ENCODE results near the gene CCNY. TPM values are rescaled to one million over a fixed set of nuclear protein-coding genes. Genes with fewer than 3 reads are reported as not detected.

The CCNY gene
- polyA plus RNA-seq, 12 donors = 55.9 to 421 (median 99.4) TPM

DNA sequence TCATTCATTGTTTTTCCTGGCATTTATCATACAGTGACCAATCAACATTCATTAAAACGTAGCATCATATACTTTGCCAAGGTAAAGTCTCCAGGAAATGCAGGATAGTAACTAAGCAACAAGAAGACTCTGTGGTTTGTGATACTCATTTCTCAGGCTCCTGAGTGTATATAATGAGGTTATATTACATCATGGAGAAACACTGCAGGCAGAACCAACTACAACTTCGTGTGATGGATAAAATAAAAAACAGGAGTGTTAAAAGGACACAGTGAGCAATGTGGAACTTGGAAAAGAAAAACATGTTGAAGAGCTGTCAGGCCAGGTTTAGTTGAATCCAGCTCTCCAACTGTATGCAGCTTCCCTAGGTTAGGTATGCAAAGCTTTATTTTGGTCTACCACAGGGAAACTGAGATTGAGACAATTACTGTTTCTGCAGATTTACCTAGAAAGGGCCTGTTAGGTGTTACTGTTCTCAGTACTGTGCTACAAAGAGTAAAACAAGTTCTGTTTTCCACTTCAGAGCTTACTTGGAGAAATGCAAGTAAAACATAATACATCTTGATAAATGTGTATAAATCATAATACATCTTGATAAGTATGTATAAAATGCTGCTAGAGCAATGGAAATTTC lies 7.8 kb upstream of the CCNY start:
- no peak for DNase-seq

DNA sequence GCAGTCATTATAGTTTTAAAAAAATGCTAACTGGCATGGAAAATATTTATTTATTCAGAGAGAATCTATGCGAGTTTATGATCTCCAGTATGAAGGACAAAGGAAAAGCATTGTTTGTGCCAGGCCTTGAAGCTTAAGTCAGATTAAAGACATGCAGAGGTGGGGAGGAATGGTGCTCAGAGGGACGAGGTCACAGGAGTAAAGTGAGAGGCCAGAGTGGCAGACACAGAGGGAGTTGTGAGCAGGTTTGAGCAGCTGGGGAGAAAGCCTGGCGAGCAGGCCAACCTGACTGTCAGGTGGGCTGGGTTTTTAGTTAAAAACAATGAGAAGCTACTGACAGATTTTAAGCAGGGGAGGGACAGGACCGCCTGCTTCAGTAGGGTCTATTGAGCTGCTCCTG lies 6.8 kb upstream of the CCNY start:
- DNase-seq = no peak

DNA sequence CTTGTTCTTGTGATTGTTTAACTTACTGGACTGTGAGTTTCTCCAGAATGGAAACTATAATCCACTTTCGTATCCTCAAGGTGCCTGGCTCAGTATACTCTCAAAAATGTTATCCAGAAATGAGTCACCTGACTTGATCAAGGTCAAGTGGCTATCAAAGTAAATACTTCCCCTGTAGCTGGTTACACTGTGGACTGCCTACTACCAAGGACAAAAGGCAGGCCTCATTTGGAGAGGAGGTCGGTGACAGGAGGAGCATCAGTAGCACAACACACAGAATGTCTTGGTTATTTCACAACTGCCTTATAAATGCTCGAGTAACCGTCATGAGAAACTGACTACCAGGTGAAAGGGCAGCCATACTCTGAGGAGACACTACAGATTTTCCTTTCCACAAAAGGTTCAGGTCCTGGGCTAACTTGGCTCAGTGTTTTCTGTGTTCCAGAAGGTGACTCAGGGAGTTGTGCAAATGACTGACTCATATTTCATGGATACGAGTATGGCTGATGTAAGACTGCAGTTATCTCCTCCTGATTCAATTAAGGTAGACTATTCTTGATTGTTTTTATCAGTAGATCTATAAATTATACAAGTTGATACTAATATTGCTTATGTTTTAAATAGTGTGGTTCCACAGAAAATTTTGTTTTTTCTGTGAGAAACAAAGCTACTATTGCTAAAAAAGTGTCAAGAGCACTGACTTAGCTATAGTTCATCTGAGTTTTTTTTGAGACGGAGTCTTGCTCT lies 4.2 kb upstream of the CCNY start:
- no peak for DNase-seq

DNA sequence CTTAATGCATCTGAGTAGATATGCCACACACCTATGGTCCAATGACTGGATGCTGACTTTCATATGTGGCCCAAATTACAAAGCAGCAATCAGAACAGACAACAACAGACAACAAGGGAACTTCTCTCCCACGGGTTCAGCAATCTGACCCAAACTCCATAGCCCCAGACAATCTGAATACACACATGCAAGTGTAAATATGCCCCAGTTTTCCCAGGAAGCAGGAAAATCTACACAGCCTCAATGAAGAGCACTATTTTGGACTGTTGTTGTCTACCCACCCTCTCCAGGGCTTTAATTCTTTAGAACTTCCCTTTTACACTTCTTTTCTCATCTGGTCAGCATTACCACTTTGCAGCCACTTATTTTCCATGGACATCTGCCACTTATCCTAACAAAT lies 2.0 kb upstream of the CCNY start:
- DNase-seq = no peak

DNA sequence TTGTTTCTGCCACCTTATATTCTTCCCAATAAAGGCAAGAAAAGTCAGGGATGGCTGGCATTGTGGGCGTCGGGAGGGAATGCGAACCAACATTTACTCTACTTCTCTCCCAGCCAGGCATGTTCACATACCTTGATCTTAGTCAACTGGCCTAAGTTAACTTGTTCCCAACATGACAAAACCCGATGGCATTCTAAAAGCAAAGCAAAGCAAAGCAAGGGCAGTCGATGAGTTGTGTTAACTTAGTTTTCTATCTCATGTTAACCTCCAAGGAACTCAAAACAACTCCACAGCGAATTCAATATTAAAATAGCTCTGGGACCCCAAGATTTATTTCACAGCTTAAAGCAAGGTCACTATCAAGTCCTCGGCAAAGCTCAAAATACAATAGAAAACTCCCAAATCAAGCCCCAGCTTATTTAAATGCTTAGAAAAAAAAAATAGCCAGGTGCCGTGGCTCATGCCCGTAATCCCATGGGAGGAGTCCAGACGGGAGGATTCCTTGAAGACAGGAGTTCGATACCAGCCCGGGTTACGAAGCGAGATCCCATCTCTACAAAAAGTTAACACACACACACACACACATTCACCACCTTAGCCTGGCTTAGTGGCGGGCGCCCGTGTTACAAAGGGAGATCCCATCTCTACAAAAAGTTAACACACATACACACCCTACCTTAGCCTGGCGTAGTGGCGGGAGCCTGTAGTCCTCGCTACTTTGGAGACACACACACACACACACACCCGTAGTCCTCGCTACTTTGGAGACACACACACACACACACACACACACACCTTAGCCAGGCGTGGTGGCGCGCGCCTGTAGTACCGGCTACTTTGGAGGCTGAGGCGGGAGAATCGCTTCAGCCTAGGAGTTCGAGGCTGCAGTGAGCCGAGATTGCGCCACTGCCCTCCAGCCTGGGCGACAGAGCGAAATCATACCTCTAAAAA lies 901 bp upstream of the CCNY start:
- DNase-seq = peak; percentile 6

DNA sequence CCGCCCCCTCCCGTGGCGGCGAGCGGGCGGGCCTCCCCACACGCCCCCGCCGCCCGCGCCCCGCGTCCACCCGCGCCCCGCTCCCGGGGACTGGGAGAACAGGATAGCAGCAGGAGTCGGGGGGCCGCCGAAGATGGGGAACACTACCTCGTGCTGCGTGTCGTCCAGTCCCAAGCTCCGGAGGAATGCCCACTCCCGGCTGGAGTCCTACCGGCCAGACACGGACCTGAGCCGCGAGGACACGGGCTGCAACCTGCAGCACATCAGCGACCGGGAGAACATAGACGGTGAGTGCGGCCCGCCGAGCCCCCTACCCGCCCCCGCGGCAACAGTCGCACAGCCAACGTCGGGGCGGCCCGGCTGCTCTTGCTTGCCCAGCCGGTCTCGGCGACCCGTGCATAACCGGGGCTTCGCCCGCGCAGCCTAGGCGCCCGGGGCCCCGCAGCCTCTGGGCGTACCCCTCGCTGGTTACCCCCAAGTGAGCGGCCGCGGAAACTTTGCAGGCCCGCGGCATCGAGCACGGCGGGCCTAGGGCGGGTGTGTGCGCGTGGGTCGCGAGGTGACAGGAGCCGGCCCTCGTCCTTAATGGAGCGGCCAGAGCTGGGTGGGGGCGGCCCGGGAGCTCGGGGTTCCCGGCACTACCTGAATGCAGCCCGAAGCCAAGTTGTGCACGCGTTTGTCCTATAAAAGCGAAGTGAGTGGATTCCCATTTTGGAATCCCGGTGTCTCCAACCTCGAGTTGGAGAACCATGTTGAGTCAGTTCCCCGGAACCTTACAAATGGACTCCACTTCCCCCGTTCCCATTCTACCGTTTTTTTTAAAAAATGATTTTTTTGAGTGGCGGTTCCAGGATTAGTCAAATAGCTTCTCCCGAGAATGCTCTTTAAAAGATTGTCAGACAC lies 863 bp downstream of the CCNY start:
- peak; percentile 31 for DNase-seq

DNA sequence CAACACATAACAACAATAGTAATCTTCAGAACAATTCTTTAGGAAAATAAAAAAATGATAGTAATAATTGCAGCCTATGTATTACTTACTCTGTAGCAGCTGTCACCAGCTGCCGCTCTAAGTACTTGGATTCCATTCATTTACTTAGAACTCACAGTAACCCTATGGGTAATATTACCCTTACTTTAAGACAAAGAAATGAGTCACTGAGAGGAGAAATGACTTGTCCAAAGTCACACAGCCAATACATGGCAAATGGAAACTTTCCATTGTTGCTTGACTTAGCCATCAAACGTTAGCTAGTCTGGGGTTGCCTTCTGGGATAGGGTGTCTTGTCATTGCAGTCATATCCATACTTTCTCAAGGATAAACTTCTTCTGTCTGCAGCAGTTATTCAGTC lies 3.6 kb downstream of the CCNY start:
- no peak for DNase-seq

DNA sequence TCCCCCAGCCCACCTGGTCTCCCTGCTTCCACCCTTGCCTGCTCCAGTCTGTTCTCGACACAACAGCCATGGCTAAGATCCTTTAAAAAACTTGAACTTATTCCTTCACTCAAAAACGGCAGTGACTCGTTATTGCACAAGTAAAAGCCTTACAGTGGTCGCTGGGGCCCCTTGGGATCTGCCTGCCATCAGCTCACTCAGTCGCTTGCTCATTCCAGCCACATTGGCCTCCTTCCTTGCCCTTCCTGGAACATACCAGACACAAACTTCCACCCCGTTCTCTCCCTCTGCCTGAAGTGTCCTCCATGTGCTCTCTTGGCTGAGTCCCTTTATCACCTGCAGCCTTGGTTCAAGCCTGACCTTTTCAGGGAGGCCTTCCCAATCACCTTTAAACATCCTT lies 4.7 kb downstream of the CCNY start:
- no peak for DNase-seq

DNA sequence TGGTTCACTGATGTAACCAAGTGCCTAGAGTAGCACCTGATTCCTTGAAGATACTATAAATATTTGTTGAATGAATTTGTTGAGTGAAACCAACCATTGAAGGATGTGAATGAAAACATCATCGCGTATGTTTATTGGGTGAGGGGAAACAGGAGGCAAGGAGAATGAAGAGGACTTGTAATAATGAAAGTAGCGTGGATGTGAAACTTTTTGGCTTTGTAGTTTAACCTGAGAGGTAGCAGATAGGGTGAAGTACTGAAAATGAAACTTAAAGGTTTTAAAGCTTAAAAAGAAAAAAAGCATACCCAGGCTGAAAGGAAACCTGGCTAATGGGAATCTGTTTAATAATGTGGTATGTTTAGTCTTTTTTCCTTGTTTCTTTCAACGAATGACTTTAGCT lies 5.2 kb downstream of the CCNY start:
- DNase-seq = no peak

DNA sequence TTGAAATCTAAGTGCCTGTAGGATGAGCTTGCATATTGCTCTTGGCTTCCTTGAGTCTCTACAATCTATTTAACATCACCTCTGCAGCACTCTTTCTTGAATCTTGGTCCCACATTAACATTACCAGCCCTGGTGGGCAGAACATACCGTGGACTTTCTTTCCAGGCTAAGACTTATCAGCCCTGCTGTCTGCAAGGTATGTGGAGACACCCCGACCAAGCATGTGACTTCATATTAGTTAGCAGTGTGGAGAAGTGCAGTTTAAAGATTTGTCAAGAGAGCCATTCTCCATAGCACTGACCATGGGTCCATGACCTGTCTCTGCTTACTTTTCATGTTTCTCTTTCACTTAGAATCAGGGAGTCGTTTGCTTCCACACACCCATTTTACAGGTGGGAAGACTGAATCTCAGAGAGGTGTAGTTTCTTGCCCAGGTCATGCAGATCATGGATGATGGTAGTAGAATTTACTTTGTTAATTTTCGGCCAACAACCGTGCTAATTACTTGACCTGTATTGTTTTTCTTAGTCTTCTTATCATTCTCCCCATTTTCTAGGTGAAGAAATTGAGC lies 6.0 kb downstream of the CCNY start:
- DNase-seq = no peak

DNA sequence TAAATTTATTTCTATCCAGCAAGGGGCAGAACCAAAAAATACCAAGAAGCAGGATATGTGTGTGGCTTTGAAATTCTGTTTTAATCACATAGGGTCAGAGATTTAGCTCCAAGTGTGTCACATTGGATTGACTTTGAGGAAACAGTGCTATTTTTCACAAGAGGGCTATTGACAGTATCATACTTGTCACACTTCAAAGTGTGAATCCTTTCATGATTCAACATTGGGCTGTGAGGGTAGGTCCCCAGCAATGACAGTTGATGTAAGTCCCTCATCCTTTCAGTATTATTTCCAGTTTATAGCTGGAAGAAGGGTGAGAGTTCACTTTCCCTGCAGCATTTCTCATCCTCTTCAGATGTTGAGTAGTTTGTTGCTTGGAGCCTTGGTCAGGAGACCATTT lies 7.4 kb downstream of the CCNY start:
- DNase-seq = no peak

DNA sequence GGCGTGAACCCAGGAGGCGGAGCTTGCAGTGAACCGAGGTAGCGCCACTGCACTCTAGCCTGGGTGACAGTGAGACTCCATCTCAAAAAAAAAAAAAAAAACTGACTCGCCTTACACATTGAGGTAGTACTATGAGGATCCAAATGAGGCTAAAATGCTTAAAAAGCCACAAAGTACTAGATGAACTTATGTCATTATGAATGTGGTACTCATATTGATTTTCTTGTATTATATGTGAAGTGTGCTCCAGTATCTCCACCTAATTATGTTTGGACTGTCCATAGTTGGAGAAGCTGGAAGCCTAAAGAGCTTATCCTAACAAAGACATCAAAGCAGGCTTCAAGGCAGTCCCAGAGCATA lies 9.1 kb downstream of the CCNY start:
- DNase-seq = no peak

DNA sequence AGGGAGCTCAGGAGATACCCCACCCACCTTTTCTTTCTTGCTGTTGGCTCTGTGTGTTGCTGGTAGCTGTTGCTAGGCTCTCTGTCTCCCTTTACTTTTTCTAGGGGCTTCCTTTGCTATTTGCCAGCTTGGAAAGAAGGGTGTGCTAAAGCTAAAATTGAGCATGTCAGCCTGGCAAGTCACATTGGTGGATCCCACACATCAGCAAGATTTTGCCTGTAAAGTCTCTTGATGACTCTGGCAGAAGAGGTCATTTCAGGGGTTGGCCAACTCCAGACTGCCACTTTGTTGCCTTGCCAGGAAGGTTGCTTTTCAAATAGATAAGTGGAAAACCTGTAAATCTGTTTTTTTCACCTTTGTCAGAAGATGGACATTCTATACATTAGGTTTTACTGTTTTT lies 9.9 kb downstream of the CCNY start:
- no peak for DNase-seq

DNA sequence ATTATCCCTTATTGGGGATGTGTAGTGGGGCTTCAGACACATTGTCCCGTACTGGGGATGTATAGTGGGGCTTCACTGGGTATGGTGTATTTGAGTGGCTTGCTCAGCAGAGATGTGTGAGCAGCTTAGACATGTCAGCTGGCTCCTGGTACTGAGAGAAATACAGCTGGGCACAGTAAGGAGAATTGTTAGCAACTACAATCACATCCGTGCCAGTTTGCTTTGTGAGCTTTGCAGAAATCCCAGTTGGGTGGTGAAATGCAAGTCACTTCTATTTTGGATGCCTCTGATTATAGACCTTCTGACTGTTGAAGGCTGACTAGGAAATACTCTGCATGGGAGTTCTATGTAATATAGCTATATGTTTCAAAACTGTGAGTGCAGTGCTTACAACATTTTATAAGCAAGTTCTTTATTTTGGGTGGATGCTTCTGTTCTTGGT lies 10.8 kb downstream of the CCNY start:
- no peak for DNase-seq

DNA sequence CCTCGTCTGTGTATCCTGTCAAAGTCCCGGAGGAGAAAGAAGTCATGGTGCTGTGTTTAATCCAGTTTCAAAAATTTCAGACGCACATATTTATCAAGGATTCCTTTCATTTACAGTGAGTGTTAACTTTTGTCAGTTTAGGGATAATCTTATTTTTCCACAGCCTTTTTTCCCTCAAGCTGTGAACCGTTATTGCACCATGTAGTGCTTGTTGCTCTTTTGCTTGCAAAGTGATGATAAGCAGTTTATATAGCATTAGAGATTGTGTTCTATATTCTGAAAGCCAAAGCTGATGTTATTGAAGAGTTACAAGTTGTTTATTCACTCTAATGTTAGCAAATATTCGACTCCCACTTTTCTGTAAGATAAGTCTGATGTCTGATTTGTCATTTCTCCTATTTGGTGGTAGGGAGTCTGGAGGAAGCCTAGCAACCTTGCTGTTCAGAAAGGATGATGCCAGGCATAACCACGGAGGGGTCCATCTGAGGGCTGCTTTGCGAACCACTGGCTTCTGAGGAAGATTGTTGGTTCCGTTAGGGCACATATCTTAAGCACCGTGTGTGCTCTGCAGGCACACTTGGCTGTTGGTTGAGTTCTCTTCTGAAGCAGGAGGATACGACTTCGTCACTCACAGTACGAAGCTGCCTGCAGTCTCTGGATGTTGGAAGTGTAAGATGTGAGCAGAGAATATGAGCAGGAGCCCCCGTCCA lies 11.7 kb downstream of the CCNY start:
- DNase-seq = no peak

DNA sequence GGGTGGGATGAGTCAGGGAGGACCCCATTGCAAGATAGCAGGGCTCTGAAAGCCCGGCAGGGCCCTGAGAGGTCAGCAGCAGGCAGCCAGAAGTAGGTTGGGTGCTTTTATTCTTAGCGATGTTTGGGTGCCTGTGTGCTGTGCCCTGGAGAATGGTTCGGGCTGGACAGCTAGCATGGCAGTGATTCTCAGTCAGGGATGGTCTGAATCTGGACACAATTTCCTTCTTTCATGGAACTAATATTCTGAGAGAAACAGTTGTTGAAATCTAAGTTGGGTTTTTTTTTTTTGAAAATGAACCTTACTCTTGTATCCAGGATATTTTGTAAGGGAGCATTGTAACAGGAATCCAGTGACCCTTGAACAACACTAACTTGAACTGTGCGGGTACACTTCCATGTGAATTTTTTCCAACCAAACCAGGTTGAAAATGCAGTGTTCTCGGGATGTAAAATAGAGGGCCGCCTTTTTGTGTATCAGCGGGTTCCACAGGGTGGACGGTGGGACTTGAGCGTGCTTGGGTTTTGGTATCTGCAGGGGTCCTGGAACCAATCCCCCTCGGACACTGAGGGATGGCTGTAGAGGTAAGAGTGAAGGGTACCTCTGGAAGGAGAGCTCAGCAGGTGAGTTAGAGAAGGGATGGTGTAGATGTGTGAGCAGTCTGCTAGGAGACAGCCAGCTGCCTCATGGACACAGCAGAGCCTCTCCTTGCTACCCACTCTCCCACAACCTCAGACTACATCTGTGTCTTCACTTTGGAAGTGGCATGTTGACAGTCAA lies 12.5 kb downstream of the CCNY start:
- DNase-seq = no peak

DNA sequence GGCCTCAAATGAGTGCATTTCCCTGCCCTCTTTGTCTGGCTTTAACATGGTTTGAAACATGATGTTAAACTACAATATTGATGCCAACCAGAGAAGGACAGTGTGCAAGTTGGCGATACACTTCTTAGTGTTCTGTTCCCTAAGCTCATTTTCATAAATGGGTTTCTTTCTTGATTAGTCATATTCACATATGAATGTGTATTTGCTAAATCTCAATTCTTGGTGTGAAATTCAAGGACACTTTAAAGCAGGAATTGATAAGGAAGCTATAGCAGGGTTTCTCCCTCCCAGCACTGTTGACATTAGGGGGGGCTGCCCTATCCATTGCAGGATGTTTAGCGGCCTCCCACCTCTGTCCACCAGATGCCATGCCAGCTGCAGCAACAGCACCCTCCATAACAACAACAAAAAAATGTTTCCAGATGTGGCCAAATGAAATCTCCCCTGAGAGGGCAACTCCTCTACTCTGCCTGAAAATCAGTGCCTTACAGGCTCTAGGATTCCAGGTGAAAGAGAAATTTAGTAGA lies 13.1 kb downstream of the CCNY start:
- no peak for DNase-seq

DNA sequence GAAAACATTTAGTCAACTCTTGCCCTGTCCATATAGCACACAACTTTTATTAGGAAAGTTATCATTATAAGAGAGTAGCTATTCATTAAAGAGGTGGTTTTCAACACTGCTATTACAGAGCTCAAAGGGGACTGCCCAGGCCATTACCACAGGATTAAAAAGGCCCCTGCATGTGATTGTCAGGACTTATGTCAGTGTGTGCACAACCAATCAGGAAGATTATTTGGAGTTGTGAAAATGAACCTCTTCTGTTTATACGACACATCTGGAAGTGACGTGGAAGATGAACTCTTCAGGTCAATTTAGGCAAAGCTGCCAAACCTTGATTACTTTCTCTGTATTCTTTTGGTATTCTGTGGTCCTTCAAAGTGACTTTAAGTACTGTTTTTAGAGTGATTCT lies 14.7 kb downstream of the CCNY start:
- DNase-seq = no peak

DNA sequence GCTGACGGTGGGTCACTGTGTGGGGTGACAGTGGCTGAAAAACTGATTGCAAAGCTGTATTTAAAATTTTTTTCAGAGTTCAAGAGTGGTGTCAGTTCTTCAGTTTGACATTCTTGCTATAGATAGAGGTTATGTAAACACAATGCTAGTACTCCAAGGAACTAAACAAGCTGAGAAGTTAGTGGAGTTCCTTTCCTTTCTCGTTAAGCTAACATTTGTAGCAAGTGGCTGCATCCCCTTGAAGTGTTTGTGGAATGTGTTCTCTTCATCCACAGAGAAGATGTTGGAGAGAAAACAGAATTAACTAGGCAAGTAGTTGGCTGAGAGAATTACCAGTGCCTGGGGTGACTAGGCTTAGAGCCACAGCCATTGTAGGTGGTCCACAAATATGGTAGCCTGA lies 15.8 kb downstream of the CCNY start:
- DNase-seq = no peak

DNA sequence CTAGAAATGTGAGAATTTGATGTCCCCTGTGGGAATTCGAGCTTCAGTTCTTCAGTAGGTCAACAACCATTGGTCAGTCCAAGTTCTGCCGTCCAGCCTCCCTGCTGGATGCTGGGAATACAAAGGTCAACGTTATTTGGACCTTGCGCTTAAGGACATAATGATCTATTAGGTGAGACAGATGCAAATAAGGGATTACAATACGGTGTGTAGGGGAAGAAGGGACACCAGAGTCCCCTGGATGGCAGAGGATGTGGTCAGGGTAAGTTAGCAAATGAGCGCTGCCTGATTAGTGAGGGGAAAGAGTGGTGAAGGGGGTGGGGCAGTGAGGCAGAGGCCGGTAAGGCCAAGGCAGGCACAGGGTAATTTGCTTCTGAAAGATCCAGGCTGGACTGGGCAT lies 16.2 kb downstream of the CCNY start:
- DNase-seq = no peak

Data from muscle of arm (tissue), 12 donors.